HG03064 (cell line): Measurements from ENCODE around the gene HLA-A.
A peak's percentile ranks its signal among the peaks of the same experiment; 100 is the strongest.
"Not testable (repeated sequence)": the region's sequence is repeated elsewhere in the genome, so short reads cannot be mapped to it uniquely, and the experiment has no call there.

Source experiments
- ATAC-seq: cut with Tn5 transposase; IDR thresholded peaks from one replicate; pipeline ENCODE4 v1.9.1; 2021; ENCODE audit warnings: low read depth; ENCODE audit not compliant: unreplicated experiment

The HLA-A gene

GRCh38 chr6:29958921-29959320 lies 16.6 kb downstream of the HLA-A start:
- ATAC-seq, result no peak

DNA sequence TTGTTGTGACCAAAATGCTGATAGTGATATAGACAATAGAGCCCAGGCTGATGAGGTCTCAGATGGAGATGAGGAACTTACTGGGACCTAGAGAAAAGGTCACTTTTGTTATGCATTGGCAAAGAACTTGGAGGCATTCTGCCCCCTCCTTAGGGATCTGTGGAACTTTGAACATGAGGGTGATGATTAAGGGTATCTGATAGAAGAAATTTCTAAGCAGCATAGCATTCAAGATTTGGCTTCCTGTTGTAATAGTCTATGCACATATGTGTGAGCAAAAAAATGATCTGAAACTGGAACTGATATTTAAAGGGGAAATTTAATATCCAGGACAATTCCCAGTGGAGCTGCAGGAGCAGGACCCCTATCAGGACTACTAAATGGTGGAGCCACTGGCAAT lies 17.1 kb downstream of the HLA-A start:
- no peak for ATAC-seq

DNA sequence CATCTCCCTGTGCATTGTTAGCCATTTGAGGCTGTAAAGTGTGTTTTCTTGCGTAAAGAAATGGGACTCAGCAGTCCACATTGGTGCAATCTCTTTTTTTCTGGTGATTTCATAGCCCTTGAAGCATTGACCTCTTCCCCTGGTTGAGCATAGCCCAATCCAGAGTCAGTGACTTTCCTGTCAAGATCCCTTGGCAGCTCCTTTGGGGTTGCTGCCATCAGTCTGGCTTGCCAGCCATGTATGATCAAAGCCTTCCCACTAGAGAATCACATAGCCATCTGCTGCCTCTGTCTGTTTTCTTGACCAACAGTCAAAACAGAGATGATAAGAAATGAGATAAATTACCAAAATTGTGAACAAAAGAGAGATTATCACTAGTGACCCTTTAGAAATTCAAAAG lies 19.6 kb downstream of the HLA-A start:
- no peak for ATAC-seq

GRCh38 chr6:29963697-29964096 lies 21.4 kb downstream of the HLA-A start:
- not testable (repeated sequence) for ATAC-seq

GRCh38 chr6:29964518-29964886 lies 22.2 kb downstream of the HLA-A start:
- no peak for ATAC-seq

DNA sequence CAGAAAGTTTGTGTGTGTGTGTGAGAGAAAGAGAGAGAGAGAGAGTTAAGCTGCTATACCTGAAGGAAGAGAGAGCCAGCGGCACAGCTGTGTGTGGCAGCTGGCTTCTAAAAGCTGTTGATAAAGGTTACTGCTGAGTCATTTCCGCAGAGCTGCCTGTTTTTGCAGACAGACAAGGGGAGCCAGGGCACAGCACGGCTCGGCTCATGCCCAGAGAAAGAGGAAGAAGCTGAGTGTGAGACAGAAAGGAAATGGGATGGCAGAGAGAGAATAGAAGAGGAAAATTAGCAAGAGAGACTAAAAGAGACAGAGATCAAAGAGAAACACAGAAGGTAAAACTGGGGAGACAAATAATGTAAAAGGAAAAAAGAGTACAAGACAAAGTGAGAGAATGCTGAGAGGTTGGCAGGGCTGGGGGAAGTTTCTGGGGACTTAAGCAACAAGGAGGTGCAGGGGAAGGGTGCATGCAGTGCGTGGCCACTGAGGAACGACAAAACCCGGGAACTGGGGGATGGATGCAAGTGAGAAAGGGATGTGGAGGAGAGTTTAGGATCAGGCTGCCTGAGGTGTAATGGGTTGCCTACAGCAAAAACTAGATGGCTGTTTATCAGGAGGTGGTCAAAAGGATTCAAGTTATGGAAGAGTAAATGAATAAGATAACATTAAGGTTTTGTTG lies 22.7 kb downstream of the HLA-A start:
- ATAC-seq, result peak; percentile 88

- ATAC-seq, result no peak
These were observed 23.2 kb downstream of the HLA-A start for GRCh38 chr6:29965563-29965872.

DNA sequence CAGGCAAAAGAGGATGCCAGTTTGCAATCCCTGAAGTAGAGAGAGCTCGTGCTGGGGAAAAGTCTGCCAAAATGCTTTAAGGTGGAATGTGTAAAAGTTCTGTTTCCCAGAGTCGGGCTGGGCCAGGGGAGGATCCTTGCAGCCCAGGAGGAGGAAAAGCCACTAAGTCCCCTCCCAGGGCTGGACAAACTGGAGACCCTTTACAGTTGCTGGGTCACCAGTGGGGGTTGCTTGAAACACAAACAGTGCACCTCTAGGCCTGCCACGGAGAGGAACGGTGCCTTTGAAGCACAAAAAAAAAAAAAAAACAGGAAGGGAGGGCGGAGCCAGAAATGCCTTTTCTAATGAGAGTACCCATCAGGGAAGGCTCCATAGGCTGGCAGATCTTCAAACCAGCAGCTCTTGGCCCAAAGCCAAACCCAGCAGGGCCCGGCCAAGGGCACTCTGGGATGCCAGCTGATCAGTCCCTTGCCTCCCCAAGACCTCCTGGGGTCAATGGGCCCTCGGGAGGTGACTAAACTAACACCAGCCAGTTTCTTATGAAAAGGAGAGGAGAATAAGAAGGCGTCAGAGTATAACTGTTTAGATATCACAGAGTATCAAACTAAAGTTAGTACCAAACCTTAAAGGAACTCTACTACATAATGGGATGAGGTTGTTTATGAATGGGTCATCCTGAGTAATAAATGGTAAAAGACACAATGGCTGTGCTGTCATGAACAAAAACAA lies 23.7 kb downstream of the HLA-A start:
- ATAC-seq, result no peak

DNA sequence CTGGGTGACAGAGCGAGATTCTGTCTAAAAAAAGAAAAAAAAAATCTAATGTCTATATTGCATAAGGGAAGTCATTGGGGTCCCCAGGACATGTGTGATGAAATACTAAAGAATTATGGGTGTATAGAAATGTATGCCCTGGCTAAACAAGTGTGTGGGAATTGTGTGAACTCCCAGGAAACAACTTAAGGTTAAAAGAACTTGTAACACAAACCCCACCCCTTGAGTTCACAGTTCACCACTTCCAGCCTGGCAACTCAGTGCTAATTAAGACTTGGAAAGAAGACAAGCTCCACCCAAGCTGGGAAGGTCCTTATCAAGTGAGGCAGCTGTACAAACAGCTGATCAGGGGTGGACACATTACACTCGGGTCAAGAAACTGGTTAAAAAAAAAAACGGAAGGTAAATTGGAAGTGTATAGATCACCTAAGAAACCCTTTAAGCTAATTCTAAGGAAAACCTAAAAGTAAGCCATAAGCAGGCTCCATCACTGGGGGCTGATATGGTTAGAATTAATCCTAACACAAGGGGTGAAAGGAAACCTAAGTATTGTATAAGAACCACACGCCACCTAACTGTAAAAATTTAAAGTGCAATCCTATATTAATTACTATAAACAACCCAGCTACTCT lies 25.2 kb downstream of the HLA-A start:
- ATAC-seq, result no peak

GRCh38 chr6:29968130-29968529 lies 25.8 kb downstream of the HLA-A start:
- ATAC-seq, result no peak

- no peak for ATAC-seq
These were observed 26.6 kb downstream of the HLA-A start for GRCh38 chr6:29968905-29969304.

GRCh38 chr6:29970711-29971110 lies 28.4 kb downstream of the HLA-A start:
- no peak for ATAC-seq

- no peak for ATAC-seq
These were observed 32.7 kb downstream of the HLA-A start for GRCh38 chr6:29974901-29975560.

GRCh38 chr6:29975561-29975907 lies 33.2 kb downstream of the HLA-A start:
- no peak for ATAC-seq

DNA sequence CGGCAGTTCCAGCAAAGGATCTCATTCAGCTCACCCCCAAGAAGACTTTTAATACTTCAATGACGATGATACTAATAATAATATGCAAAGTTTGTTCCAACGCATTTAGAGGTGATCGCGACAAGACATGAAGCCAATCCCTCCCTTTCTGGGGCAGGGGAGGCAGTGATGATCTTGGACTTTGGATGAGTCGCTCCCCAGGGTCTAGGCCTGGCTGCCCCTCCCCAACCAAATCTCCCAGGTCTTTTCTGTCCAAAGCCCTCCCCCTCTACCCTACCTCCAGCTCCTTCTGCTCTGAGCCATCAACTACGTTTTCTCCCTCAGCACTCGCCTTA lies 33.9 kb downstream of the HLA-A start:
- ATAC-seq, result no peak

DNA sequence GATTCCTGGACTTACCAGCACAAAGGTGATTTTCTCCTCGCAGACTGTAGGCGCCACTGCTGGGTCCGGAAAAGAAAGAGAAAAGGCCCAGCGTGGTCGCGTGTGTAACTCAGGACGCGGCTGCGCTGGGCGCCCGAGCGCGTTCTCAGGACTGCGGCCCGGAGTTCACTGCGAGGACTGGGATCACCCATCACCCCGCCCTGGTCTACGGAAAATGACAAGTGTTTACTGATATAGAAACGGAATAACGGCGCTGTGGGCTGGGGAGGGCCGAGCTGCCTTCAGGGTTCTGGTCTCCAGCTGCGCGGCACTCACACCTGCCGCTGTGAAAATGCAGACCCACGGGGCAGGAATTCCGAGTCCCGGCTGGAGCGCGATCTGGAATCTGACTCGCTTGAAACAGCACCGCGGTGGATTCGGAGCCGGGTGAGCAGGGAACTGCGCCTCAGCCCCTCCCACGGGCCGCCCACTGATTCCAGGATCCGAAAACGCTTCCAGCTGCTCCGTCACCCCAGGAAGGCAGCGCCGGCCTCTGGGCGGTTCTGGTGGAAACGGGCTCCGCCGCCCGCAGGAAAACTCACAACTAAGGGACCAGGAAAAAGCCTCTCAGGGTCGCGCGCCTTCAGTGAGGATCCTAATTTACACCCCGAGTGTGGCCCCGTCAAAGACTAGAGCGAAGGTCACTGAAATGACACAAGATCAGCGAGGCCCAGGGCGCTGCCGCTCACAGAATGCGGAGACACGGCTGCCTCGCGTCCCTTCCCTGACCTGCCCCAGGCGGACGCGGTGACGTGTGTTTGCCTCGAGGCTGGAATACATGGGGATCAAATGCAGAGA lies 34.5 kb downstream of the HLA-A start:
- no peak for ATAC-seq

- no peak for ATAC-seq
These were observed 35.0 kb downstream of the HLA-A start for GRCh38 chr6:29977425-29977727.

- ATAC-seq, result not testable (repeated sequence)
These were observed 37.7 kb downstream of the HLA-A start for GRCh38 chr6:29980013-29980412.

- no peak for ATAC-seq
These were observed 38.2 kb downstream of the HLA-A start for GRCh38 chr6:29980511-29980910.

- no peak for ATAC-seq
These were observed 39.0 kb downstream of the HLA-A start for GRCh38 chr6:29981211-29981812.

DNA sequence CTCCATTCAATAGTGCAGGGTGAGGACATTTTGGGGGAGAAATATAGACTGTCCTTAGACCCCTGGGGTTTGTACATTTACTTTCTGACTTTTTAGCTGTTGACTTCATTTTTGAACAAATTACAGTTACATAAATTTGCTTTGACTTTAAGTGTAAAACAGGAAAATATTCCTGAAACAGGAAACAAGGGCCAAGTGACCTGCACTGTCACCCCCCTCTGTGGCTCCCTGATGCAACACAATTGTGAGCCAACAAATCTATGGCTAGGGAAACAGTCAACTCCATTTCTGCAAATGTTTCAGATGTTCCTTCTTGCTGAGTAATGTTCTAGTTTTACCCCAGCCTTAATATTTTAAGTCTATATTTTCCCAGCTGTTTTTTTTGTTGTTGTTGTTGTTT lies 39.8 kb downstream of the HLA-A start:
- no peak for ATAC-seq
